Neuronal stem cell (in vitro differentiated cells): ENCODE measurements around the gene CNTNAP2.

Experiments used
- DNase-seq: peaks from one replicate; pipeline ENCODE4 v3.0.0-alpha.2; 2013; ENCODE audit warnings: low spot score
- H2AFZ ChIP-seq: one replicate; pipeline ENCODE4 v1.6.1; 2013; ENCODE audit warnings: mild to moderate bottlenecking, low read length, inconsistent platforms
- H2AK5ac ChIP-seq: 2 replicates; pipeline ENCODE4 v1.6.1; 2013; ENCODE audit warnings: low read depth, mild to moderate bottlenecking, inconsistent platforms, low read length, moderate library complexity, mixed read lengths
- H2BK120ac ChIP-seq: 2 replicates; pipeline ENCODE4 v1.6.1; 2013; ENCODE audit warnings: low read depth, mild to moderate bottlenecking, inconsistent platforms, low read length, moderate library complexity, mixed read lengths
- H2BK12ac ChIP-seq: one replicate; pipeline ENCODE4 v1.6.1; 2013; ENCODE audit warnings: low read length, inconsistent platforms
- H2BK15ac ChIP-seq: 2 replicates; pipeline ENCODE4 v1.6.1; 2013; ENCODE audit warnings: mild to moderate bottlenecking, low read length, inconsistent platforms, mixed read lengths
- H2BK5ac ChIP-seq: one replicate; pipeline ENCODE4 v1.6.1; 2013; ENCODE audit warnings: inconsistent platforms, mild to moderate bottlenecking, low read length, moderate library complexity
- H3K14ac ChIP-seq: one replicate; pipeline ENCODE4 v1.6.1; 2013; ENCODE audit warnings: low read length, inconsistent platforms
- H3K18ac ChIP-seq: 2 replicates; pipeline ENCODE4 v1.6.1; 2013; ENCODE audit warnings: low read length, inconsistent platforms
- H3K23ac ChIP-seq: 2 replicates; pipeline ENCODE4 v1.6.1; 2013; ENCODE audit warnings: low read depth, mild to moderate bottlenecking, mixed read lengths, low read length, inconsistent platforms; ENCODE audit not compliant: poor library complexity
- H3K27ac ChIP-seq: replicated peaks from 3 replicates; pipeline ENCODE4 v1.5.1; 2013; ENCODE audit warnings: low read length, inconsistent platforms
- H3K27me3 ChIP-seq, 3 experiments: 2 replicates each; pipeline ENCODE4 v1.6.1; 2013; ENCODE audit warnings: low read length in 3 of 3, mild to moderate bottlenecking in 2 of 3, inconsistent platforms in 1 of 3, low read depth in 1 of 3, mixed read lengths in 1 of 3, moderate library complexity in 1 of 3; ENCODE audit not compliant: control insufficient read depth in 3 of 3, insufficient read depth in 3 of 3
- H3K36me3 ChIP-seq, 2 donors: replicated peaks in 1 of 2; 2 replicates each; pipeline ENCODE4 v1.6.1; 2013; ENCODE audit warnings: low read length in 2 of 2; ENCODE audit not compliant: control insufficient read depth in 2 of 2, insufficient read depth in 2 of 2
- H3K4ac ChIP-seq: 2 replicates; pipeline ENCODE4 v1.6.1; 2013; ENCODE audit warnings: inconsistent platforms, mild to moderate bottlenecking, low read length, moderate library complexity
- H3K4me1 ChIP-seq, 2 donors: 1 replicate in 1 of 2; 2 replicates in 1 of 2; pipeline ENCODE4 v1.6.1; 2013; ENCODE audit warnings: low read length in 2 of 2, low read depth in 1 of 2; ENCODE audit not compliant: control insufficient read depth in 2 of 2, insufficient read depth in 1 of 2
- H3K4me2 ChIP-seq: one replicate; pipeline ENCODE4 v1.6.1; 2013; ENCODE audit warnings: mild to moderate bottlenecking, low read length, inconsistent platforms; ENCODE audit not compliant: insufficient read depth, poor library complexity, severe bottlenecking
- H3K4me3 ChIP-seq, 2 donors: 2 replicates each; pipeline ENCODE4 v1.5.1; 2013; ENCODE audit warnings: low read length in 2 of 2, mild to moderate bottlenecking in 2 of 2, inconsistent platforms in 1 of 2, moderate library complexity in 1 of 2
- H3K79me1 ChIP-seq: one replicate; pipeline ENCODE4 v1.6.1; 2013; ENCODE audit warnings: low read depth, mild to moderate bottlenecking, inconsistent platforms, low read length, moderate library complexity
- H3K9ac ChIP-seq: one replicate; pipeline ENCODE4 v1.6.1; 2013; ENCODE audit warnings: mild to moderate bottlenecking, low read depth, low read length, inconsistent platforms; ENCODE audit not compliant: poor library complexity
- H3K9me3 ChIP-seq, 2 donors: replicated peaks in 1 of 2; 2 replicates each; pipeline versions ENCODE3 to v1.6.1; 2013; ENCODE audit warnings: low read length in 2 of 2, mild to moderate bottlenecking in 2 of 2, inconsistent platforms in 1 of 2, low read depth in 1 of 2, mixed read lengths in 1 of 2, moderate library complexity in 1 of 2; ENCODE audit not compliant: control insufficient read depth in 2 of 2, insufficient read depth in 1 of 2
- H4K8ac ChIP-seq: one replicate; pipeline ENCODE4 v1.6.1; 2013; ENCODE audit warnings: low read depth, mild to moderate bottlenecking, inconsistent platforms, low read length, moderate library complexity
- H4K91ac ChIP-seq: one replicate; pipeline ENCODE4 v1.6.1; 2013; ENCODE audit warnings: low read length, low read depth, mild to moderate bottlenecking, inconsistent platforms; ENCODE audit not compliant: poor library complexity
- WGBS, 2 donors: extraction: QIAGEN DNeasy Blood & Tissue Kit; methylation state at CpG; one replicate each; pipeline ENCODE4 v1.1.7; 2013; ENCODE audit warnings: missing lambda C conversion rate in 2 of 2, mixed read lengths in 1 of 2; ENCODE audit not compliant: insufficient read length in 2 of 2, insufficient replicate concordance in 1 of 2; ENCODE audit errors: extremely low coverage in 2 of 2; 5-methylcytosine and 5-hydroxymethylcytosine counted together

CNTNAP2 gene

DNA sequence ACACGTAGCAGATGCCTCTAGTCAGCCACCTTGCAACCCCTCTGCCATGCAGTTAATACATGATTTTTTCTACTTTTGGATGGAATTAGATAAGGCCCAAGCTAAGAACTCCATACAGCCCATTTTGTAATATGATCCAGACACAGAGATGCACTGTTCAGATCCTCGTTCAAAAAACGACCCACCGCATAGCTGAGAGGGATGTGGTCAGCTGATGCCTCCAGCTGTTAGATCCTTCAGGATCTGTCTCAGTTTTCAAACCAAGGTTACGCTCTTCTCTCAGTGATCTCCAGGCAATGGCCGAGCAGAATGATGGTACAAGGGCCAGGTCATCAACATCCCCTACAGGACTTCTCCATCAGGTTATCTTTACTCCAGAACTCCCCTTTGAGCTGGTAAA is 1592.3 kb downstream of the CNTNAP2 start:
- H3K27ac ChIP-seq, result no peak overlapping the region

DNA sequence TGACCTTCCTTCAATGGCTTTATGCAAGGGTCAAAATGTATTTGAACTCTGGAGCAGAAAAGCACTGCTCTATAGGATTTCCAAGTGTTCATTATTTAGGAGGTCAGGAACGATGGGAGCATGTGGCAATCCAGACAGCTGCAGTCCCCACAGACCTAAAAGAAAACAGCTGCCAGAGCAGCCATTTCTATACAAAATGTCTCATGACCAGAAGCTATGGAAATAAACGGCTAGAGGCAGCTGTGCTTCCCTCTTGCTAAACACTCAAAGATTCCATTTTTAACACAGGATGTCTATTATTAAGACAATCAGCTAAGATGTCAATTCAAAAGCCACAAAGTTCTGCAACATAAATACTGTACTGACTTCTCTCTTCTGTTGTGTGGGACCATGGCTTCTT is 1594.8 kb downstream of the CNTNAP2 start:
- peaks cover 0 to 7% of the 10 kb centered on the region in 2 donors for H3K9me3 ChIP-seq
- no peak overlapping the region for H3K14ac ChIP-seq
- no peaks in the 10 kb centered on the region for H3K4me1 ChIP-seq
- H2BK5ac ChIP-seq, result no peak overlapping the region
- no peak overlapping the region for H2BK120ac ChIP-seq
- no peak overlapping the region for H4K8ac ChIP-seq
- no peaks in the 10 kb centered on the region for H3K36me3 ChIP-seq
- no peak overlapping the region for H2BK15ac ChIP-seq
- H2BK12ac ChIP-seq, result no peak overlapping the region
- no peak overlapping the region for H3K18ac ChIP-seq
- WGBS, 2 donors, result no CpG with 5 or more reads among the region's 2 CpGs
- no peak overlapping the region for H3K23ac ChIP-seq
- no peak overlapping the region for H4K91ac ChIP-seq
- H3K27me3 ChIP-seq, result no peaks in the 10 kb centered on the region
- no peak overlapping the region for H3K4me3 ChIP-seq
- no peak overlapping the region for H2AFZ ChIP-seq
- H3K27ac ChIP-seq, result no peak overlapping the region
- no peak for DNase-seq
- no peak overlapping the region for H2AK5ac ChIP-seq
- H3K4me2 ChIP-seq, result no peak overlapping the region
- H3K4ac ChIP-seq, result no peak overlapping the region
- H3K9ac ChIP-seq, result no peak overlapping the region
- no peaks in the 10 kb centered on the region for H3K79me1 ChIP-seq

More for the DNA sequence above, 1592.3 kb downstream of the CNTNAP2 start:
- H3K14ac ChIP-seq, result no peak overlapping the region
- H3K36me3 ChIP-seq, result no peaks in the 10 kb centered on the region
- H2BK15ac ChIP-seq, result no peak overlapping the region
- no peak for DNase-seq
- H3K27me3 ChIP-seq, result no peaks in the 10 kb centered on the region
- H3K4me1 ChIP-seq, result no peaks in the 10 kb centered on the region
- no peak overlapping the region for H2AK5ac ChIP-seq
- no peak overlapping the region for H2BK5ac ChIP-seq
- H3K18ac ChIP-seq, result no peak overlapping the region
- H3K79me1 ChIP-seq, result no peaks in the 10 kb centered on the region
- no peak overlapping the region for H2AFZ ChIP-seq
- H3K9ac ChIP-seq, result no peak overlapping the region
- no CpG with 5 or more reads among the region's 6 CpGs for WGBS, 2 donors
- no peak overlapping the region for H3K4me2 ChIP-seq
- no peak overlapping the region for H4K91ac ChIP-seq
- H2BK12ac ChIP-seq, result no peak overlapping the region
- H4K8ac ChIP-seq, result no peak overlapping the region
- H3K4me3 ChIP-seq, result no peak overlapping the region
- H3K23ac ChIP-seq, result no peak overlapping the region
- H3K9me3 ChIP-seq, result peaks cover 0 to 10% of the 10 kb centered on the region in 2 donors
- H3K4ac ChIP-seq, result no peak overlapping the region
- H2BK120ac ChIP-seq, result no peak overlapping the region

DNA sequence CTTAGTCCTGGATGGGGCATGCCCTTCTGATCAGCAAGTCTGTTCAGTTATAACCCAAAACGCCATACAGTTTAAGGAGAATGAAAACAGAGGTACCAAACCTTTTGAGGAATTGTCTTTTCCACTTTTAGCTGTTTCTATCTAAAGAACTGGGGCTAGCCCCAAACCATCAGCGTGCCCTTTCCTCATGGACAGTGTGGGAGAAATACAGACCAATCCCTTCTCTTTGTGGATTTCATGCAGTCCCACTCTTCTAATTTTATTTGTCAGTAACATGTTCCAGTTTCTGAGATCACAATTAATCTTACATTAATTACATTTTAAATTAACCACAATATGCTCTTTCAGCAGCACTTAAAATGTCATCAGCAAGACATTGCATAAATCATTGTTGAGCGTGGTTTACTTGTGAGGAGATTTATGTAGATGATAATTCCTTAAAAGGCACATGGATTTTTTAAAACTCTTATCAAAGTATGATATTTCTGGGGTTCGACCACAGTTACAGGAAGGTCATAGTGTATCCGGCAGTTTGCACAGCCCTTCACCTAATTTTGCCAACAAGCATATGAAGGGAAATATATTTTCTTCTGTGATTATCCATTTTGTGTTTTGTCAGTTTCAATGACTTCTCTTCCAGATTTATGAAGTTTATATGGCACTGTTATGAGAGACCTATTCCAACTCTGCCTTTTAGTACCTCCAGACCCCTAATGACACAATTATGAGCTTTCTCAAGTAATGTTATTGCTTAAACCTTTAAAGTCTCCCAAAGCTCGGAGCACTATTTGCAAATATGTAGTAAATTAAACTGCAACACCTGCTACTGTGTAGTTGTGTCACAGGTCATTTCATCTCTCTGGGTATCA is 1605.6 kb downstream of the CNTNAP2 start:
- Histone ChIP-seq H3K9ac (no peak overlapping the region), H3K79me1 (no peaks in the 10 kb centered on the region), H4K8ac (no peak overlapping the region), H3K23ac (no peak overlapping the region), H3K27ac (no peak overlapping the region), H2AK5ac (no peak overlapping the region), H3K9me3 (no peaks in the 10 kb centered on the region), H3K4ac (no peak overlapping the region), H2AFZ (no peak overlapping the region), H4K91ac (no peak overlapping the region), H3K4me2 (no peak overlapping the region), H2BK5ac (no peak overlapping the region), H2BK12ac (no peak overlapping the region), H3K14ac (no peak overlapping the region), H3K4me3 (no peak overlapping the region), H2BK15ac (no peak overlapping the region), H3K4me1 (no peaks in the 10 kb centered on the region), H3K18ac (no peak overlapping the region), H3K36me3 (no peaks in the 10 kb centered on the region), H2BK120ac (no peak overlapping the region), H3K27me3 (no peaks in the 10 kb centered on the region)
- WGBS, 2 donors, result no CpG with 5 or more reads among the region's 6 CpGs
- no peak for DNase-seq

DNA sequence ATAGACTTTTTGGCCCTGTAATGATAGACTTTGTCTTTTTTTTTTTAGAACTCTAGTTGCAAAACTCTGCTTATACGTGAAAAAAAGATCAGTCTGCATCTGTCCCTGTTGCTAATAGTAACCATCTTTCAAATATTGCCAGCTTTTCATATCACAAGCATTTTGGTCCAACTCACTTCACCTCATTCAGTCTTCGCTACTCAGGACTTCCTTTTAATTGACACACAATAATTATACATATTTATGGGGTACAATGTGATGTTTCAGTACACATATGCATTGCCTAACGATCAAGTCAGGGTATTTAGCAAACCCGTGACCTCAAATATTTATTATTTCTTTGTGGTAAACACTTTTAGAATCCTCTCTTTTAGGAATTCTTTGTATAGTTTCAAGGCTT is 1606.9 kb downstream of the CNTNAP2 start:
- Histone ChIP-seq H3K4me3 (no peak overlapping the region), H2AK5ac (no peak overlapping the region), H4K8ac (no peak overlapping the region), H3K4me1 (no peaks in the 10 kb centered on the region), H4K91ac (no peak overlapping the region), H2BK120ac (no peak overlapping the region), H3K79me1 (no peaks in the 10 kb centered on the region), H2AFZ (no peak overlapping the region), H3K27me3 (no peaks in the 10 kb centered on the region), H3K9me3 (no peaks in the 10 kb centered on the region), H3K4ac (no peak overlapping the region), H3K18ac (no peak overlapping the region), H3K23ac (no peak overlapping the region), H2BK5ac (no peak overlapping the region), H2BK12ac (no peak overlapping the region), H3K36me3 (no peaks in the 10 kb centered on the region), H3K9ac (no peak overlapping the region), H2BK15ac (no peak overlapping the region), H3K27ac (no peak overlapping the region), H3K4me2 (no peak overlapping the region), H3K14ac (no peak overlapping the region)
- no CpG with 5 or more reads among the region's 4 CpGs for WGBS, 2 donors
- no peak for DNase-seq
